Measurements from ENCODE around the gene RPL41. TPM values are rescaled to one million over a fixed set of nuclear protein-coding genes. Genes with fewer than 3 reads are reported as not detected.
"Not testable (repeated sequence)": the region's sequence is repeated elsewhere in the genome, so short reads cannot be mapped to it uniquely, and the experiment has no call there.

The RPL41 gene
- total RNA-seq, 2 donors from 2014 or later = 923 to 1,490 TPM

DNA sequence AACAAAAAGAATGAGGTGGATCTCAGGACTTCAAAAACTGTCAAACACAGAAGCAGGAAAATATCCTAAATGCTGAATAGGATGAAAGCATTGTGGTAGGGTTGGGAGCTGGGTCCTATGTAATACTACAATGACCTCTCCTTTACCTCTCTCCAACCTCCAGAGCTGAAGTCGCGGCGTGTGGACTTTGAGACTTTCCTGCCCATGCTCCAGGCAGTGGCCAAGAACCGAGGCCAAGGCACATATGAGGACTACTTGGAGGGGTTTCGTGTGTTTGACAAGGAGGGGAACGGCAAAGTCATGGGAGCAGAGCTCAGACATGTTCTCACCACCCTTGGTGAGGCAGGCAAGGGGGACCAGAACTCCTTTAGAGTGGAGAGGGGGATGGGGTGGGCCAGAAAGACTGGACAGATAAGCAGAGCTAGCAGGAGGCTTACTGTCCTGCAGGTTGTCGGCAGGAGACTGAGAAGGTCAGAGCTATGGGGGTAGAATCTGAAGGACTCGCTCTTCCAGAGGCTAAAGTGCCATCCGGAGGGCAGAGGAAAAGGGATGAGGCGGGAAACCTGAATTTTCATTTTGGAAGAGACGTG, 38.9 kb downstream of the RPL41 start:
- TF ChIP-seq, protein P1, sequence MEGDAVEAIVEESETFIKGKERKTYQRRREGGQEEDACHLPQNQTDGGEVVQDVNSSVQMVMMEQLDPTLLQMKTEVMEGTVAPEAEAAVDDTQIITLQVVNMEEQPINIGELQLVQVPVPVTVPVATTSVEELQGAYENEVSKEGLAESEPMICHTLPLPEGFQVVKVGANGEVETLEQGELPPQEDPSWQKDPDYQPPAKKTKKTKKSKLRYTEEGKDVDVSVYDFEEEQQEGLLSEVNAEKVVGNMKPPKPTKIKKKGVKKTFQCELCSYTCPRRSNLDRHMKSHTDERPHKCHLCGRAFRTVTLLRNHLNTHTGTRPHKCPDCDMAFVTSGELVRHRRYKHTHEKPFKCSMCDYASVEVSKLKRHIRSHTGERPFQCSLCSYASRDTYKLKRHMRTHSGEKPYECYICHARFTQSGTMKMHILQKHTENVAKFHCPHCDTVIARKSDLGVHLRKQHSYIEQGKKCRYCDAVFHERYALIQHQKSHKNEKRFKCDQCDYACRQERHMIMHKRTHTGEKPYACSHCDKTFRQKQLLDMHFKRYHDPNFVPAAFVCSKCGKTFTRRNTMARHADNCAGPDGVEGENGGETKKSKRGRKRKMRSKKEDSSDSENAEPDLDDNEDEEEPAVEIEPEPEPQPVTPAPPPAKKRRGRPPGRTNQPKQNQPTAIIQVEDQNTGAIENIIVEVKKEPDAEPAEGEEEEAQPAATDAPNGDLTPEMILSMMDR (IDR thresholded peaks at IDR 0.05) = no peak
- no peaks in the 10 kb centered on the region for H3K9me3 ChIP-seq
- H3K36me3 ChIP-seq = peaks cover 9% of the 10 kb centered on the region
- ATAC-seq (ENCODE audit: insufficient number of reproducible peaks, low FRiP score, low read depth) (no peak), DNase-seq (ENCODE audit: low spot score) (no peak)
- H3K4me1 ChIP-seq (ENCODE audit: control insufficient read depth in 1 of 2, low read depth in 2 of 2) = peaks cover 14 to 37% of the 10 kb centered on the region in 2 donors
- no peaks in the 10 kb centered on the region for H3K27me3 ChIP-seq (replicated peaks; ENCODE audit: insufficient read depth)
- no peak overlapping the region for H3K27ac ChIP-seq
- no peak overlapping the region for H3K4me3 ChIP-seq

DNA sequence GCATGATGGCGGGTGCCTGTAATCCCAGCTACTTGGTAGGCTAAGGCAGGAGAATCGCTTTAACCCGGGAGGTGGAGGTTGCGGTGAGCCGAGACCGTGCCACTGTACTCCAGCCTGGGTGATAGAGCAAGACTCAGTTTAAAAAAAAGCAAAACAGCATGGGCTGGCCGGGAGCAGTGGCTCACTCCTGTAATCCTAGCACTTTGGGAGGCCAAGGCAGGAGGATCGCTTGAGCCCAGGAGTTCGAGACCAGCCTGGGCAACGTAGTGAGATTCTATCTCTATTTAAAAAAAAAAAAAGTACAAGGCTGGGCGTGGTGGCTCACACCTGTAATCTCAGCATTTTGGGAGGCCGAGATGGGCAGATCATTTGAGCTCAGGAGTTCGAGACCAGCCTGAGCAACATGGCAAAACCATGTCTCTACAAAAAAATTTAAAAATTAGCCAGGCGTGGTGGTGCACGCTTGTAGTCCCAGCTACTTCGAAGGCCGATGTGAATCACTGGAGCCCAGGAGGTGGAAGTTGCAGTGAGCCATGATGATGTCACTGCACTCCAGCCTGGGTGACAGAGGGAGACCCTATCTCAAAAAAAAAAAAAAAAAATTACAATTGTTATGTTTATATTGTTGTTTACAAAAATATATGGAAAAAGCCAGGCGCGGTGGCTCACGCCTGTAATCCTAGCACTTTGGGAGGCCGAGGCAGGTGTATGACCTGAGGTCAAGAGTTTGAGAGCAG, 40.2 kb downstream of the RPL41 start:
- Histone ChIP-seq H3K4me1 (ENCODE audit: control insufficient read depth in 1 of 2, low read depth in 2 of 2) (peaks cover 23 to 45% of the 10 kb centered on the region in 2 donors), H3K4me3 (peak overlapping the region; percentile 81), H3K36me3 (peaks cover 22% of the 10 kb centered on the region), H3K27ac (peak overlapping the region; percentile 83 to 85)
- H3K9me3 ChIP-seq; H3K27me3 ChIP-seq (replicated peaks; ENCODE audit: insufficient read depth); ATAC-seq (ENCODE audit: insufficient number of reproducible peaks, low FRiP score, low read depth); DNase-seq (ENCODE audit: low spot score): not testable (repeated sequence)

DNA sequence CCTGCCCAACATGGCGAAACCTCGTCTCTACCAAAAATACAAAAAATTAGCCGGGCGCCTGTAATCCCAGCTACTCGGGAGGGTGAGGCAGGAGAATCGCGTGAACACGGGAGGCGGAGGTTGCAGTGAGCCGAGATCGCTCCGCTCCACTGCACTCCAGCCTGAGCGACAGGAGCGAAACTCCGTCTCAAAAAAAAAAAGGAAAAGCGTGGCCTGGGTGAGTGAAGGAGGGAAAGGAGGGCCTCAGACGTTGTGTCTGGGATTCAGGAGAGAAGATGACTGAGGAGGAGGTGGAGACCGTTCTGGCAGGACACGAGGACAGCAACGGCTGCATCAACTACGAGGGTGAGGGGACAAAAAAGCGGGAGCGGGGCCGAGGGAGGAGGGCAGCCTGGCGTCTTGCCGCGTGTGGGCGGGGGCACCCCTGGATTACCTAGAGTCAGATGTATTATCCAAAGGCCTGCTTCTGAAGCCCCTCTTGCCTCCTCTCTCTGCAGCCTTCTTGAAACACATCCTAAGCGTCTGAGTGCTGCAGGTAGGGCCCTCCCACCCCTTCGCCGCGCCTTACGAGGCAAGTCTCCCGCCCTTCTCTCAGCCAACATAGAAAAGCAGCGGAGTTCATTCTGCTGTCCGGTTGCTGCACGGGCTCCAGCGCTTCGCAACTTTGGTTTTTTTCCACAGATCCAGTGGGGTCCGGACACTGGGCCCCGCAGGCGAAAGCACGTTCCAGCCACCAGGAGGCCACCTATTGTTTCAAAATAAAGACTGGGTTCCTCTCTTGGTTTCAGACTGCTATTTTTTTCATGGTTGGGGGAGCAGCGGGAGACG, 41.0 kb downstream of the RPL41 start:
- Histone ChIP-seq H3K4me1 (ENCODE audit: control insufficient read depth in 1 of 2, low read depth in 2 of 2) (peaks cover 23 to 48% of the 10 kb centered on the region in 2 donors), H3K4me3 (peak overlapping the region; percentile 81), H3K27me3 (replicated peaks; ENCODE audit: insufficient read depth) (no peaks in the 10 kb centered on the region), H3K9me3 (no peaks in the 10 kb centered on the region), H3K36me3 (peaks cover 30% of the 10 kb centered on the region), H3K27ac (peak overlapping the region; percentile 83 to 85)
- TF ChIP-seq, protein P1 (IDR thresholded peaks at IDR 0.05) = peak; percentile 83
- DNase-seq (ENCODE audit: low spot score) (peak; percentile 45), ATAC-seq (ENCODE audit: insufficient number of reproducible peaks, low FRiP score, low read depth) (peak; percentile 32)

DNA sequence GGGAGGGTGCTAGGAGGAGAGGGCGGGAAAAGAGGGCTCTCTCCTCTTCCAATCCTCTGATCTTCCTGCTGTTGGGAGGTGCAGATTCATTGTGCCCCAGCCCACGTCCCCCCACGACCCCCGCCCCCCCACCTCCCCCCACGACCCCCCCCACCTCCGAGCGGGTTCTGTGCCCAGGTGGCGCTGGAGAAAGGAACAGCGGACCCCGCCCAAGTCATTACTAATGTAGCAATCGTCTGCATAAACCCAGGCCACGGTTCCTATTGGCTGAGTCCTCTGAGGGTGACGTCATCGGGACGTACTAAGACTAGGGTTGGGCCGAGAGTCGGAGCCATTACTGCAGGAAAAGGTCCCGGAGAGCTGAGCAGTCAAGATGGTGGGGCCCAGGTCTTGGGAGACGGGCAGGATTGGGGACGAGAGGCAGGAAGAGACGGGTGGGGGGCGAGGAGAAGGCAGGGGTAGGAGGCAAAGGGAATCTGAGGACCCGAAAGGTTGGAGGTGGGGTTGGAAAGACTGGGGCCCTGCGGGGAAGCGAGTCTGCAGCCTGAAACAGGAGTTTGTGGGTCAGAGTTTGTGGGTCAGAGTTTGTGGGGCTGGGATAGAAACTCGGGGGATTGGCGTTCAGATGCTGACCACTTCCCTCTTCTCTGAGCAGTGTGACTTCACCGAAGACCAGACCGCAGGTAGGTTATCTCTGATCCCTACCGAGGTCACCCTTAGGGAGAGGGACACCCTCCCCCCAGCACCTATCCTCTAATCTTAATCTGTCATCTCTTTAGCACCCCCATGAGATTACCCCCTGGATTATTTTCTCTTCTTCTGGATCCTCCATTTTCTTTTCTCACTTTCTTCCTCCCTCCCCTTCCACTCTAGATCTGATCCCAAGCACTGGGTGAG, 41.8 kb downstream of the RPL41 start, which contains the start of gene MYL6:
Gene MYL6, plus strand, starts transcription at position 331 of the 897 bp plus-strand sequence. Its CDS starts 43 bp downstream, at position 374.
- ATAC-seq (ENCODE audit: insufficient number of reproducible peaks, low FRiP score, low read depth) = peak; percentile 92
- DNase-seq (ENCODE audit: low spot score) = peak; percentile 99
- TF ChIP-seq, protein P1 (IDR thresholded peaks at IDR 0.05) = no peak
- peak within 1 kb of the TSS; percentile 90 to 92 for H3K27ac ChIP-seq
- H3K36me3 ChIP-seq = peaks cover 38% of the 10 kb centered on the region
- H3K4me1 ChIP-seq (ENCODE audit: control insufficient read depth in 1 of 2, low read depth in 2 of 2) = peaks cover 17 to 47% of the 10 kb centered on the region in 2 donors
- peak within 1 kb of the TSS; percentile 81 for H3K4me3 ChIP-seq
- no peaks in the 10 kb centered on the region for H3K9me3 ChIP-seq
- H3K27me3 ChIP-seq (replicated peaks; ENCODE audit: insufficient read depth) = no peaks in the 10 kb centered on the region

DNA sequence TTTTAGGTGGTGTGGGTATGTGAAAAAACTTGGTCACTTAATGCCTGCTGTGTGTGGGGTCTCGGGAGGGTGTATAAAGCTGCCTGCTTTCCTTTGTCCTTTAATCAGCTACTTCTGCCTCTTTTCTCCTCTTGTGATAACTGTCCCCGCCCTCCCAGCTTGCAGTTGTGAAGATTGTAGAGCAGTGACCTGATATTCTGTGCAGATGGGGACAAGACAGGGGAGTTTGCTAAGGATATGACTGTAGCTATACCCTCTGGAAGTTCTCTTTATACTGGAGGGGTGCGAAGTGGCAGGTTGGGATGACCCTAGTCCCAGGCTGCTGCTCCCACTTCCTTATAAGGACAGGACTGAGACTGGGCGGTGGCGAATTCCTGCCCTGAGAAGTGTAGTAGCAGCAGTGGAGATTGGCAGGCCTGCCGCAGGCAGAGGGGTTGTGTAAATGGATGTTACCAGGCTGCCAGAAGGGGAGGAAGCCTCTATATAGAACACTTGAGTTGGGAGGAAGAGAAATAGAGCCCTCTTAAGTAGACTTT, 42.6 kb downstream of the RPL41 start:
- Histone ChIP-seq H3K4me3 (peak overlapping the region; percentile 81), H3K27ac (peak overlapping the region; percentile 90 to 92), H3K27me3 (replicated peaks; ENCODE audit: insufficient read depth) (no peaks in the 10 kb centered on the region), H3K9me3 (no peaks in the 10 kb centered on the region), H3K36me3 (peaks cover 38% of the 10 kb centered on the region), H3K4me1 (ENCODE audit: control insufficient read depth in 1 of 2, low read depth in 2 of 2) (peaks cover 17 to 44% of the 10 kb centered on the region in 2 donors)
- DNase-seq (ENCODE audit: low spot score) (peak; percentile 69), ATAC-seq (ENCODE audit: insufficient number of reproducible peaks, low FRiP score, low read depth) (peak; percentile 53)
- TF ChIP-seq, protein P1 (IDR thresholded peaks at IDR 0.05) = no peak
